Immature natural killer cell (primary cell): ENCODE results near the gene MARCO. TPM values are rescaled to one million over a fixed set of nuclear protein-coding genes. Genes with fewer than 3 reads are reported as not detected.

ENCODE experiments used
- DNase-seq, 3 donors: peaks; one replicate each; pipeline ENCODE4 v3.0.0; 2022; ENCODE audit warnings: mixed read lengths in 1 of 3
- H3K27ac Mint-ChIP-seq, 6 donors: one replicate each; pipeline ENCODE4 v1.8.0; 2020; ENCODE audit warnings: mixed read lengths in 6 of 6, mild to moderate bottlenecking in 5 of 6, inconsistent platforms in 4 of 6, moderate library complexity in 3 of 6
- H3K27me3 Mint-ChIP-seq, 3 donors: one replicate each; pipeline ENCODE4 v1.8.0; 2020 to 2021; ENCODE audit warnings: low read depth in 3 of 3, mild to moderate bottlenecking in 3 of 3, mixed read lengths in 3 of 3, moderate library complexity in 3 of 3, inconsistent platforms in 1 of 3
- H3K36me3 Mint-ChIP-seq, 3 donors: one replicate each; pipeline ENCODE4 v1.8.0; 2020; ENCODE audit warnings: mixed read lengths in 3 of 3, inconsistent platforms in 2 of 3, mild to moderate bottlenecking in 2 of 3
- H3K4me1 Mint-ChIP-seq, 2 donors: one replicate each; pipeline ENCODE4 v1.8.0; 2020; ENCODE audit warnings: inconsistent platforms in 2 of 2, mild to moderate bottlenecking in 2 of 2, mixed read lengths in 2 of 2, moderate library complexity in 1 of 2
- H3K4me3 Mint-ChIP-seq, 5 donors: one replicate each; pipeline ENCODE4 v1.8.0; 2020; ENCODE audit warnings: mild to moderate bottlenecking in 5 of 5, mixed read lengths in 5 of 5, inconsistent platforms in 3 of 5, moderate library complexity in 3 of 5
- H3K9me3 Mint-ChIP-seq, 6 donors: one replicate each; pipeline ENCODE4 v1.8.0; 2020; ENCODE audit warnings: mild to moderate bottlenecking in 6 of 6, mixed read lengths in 6 of 6, inconsistent platforms in 4 of 6, moderate library complexity in 3 of 6
- polyA plus RNA-seq, 3 donors: library from polyadenylated mRNA; unstranded; fragments of 300-500 nt; fragmentation: Illumina TruSeq; gene quantifications; one replicate each; pipeline ENCODE4 v1.2.3, GENCODE V29; 2021

The MARCO gene, protein sequence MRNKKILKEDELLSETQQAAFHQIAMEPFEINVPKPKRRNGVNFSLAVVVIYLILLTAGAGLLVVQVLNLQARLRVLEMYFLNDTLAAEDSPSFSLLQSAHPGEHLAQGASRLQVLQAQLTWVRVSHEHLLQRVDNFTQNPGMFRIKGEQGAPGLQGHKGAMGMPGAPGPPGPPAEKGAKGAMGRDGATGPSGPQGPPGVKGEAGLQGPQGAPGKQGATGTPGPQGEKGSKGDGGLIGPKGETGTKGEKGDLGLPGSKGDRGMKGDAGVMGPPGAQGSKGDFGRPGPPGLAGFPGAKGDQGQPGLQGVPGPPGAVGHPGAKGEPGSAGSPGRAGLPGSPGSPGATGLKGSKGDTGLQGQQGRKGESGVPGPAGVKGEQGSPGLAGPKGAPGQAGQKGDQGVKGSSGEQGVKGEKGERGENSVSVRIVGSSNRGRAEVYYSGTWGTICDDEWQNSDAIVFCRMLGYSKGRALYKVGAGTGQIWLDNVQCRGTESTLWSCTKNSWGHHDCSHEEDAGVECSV
- polyA plus RNA-seq: under 1 TPM in 1 of 3 donors, not detected in 2; 0.53 TPM

DNA sequence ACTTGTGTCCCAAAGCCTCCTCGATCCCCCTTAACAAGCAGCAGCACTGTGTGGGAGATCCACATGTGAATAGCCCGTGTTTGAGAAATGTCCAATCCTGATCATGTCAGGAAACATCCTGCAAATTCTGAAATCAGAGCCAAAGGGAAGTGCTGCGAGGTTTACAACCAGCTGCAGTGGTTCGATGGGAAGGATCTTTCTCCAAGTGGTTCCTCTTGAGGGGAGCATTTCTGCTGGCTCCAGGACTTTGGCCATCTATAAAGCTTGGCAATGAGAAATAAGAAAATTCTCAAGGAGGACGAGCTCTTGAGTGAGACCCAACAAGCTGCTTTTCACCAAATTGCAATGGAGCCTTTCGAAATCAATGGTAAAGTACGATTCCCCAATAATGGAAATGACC lies at the start of gene MARCO:
MARCO (plus strand) TSS at position 164 of the 400 bp plus-strand sequence; CDS start at position 271, 107 bp downstream.
- Mint-ChIP-seq H3K9me3 (peaks cover 0 to 3% (median 0%) of the 10 kb centered on the region in 6 donors), H3K27me3 (peaks cover 0 to 2% (median 2%) of the 10 kb centered on the region in 3 donors), H3K36me3 (no peaks in the 10 kb centered on the region)

DNA sequence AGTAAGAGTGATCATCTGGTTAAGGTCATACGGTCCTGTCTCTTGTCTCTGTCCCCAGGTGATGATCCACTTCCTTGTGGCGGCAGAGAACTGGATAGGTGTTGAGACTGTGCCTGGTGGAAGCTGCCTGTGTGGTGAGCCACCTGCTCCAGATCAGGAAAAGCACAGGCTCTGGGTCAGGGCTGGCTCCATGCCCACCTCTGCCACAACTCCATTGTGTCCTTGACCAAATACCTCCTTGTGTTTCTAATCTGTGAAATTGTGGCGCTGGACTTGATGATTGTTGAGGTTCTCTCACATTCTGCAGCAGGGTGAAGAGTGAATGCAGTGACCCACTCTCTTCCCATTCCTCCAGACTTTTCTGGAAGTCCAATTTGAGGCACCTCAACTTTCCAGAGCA lies 48.9 kb upstream of the MARCO start:
- H3K9me3 Mint-ChIP-seq: peaks cover 0 to 12% (median 8%) of the 10 kb centered on the region in 6 donors
- H3K4me3 Mint-ChIP-seq: no peak overlapping the region
- H3K4me1 Mint-ChIP-seq: no peaks in the 10 kb centered on the region
- peaks cover 0 to 6% (median 3%) of the 10 kb centered on the region in 3 donors for H3K36me3 Mint-ChIP-seq
- H3K27me3 Mint-ChIP-seq: peaks cover 2 to 7% (median 3%) of the 10 kb centered on the region in 3 donors
- H3K27ac Mint-ChIP-seq: no peak overlapping the region
- no peak for DNase-seq

More for the DNA sequence above, at the start of gene MARCO:
- Mint-ChIP-seq H3K27ac (no peak within 1 kb of the TSS), H3K4me3 (no peak within 1 kb of the TSS), H3K4me1 (no peaks in the 10 kb centered on the region)
- DNase-seq: no peak

DNA sequence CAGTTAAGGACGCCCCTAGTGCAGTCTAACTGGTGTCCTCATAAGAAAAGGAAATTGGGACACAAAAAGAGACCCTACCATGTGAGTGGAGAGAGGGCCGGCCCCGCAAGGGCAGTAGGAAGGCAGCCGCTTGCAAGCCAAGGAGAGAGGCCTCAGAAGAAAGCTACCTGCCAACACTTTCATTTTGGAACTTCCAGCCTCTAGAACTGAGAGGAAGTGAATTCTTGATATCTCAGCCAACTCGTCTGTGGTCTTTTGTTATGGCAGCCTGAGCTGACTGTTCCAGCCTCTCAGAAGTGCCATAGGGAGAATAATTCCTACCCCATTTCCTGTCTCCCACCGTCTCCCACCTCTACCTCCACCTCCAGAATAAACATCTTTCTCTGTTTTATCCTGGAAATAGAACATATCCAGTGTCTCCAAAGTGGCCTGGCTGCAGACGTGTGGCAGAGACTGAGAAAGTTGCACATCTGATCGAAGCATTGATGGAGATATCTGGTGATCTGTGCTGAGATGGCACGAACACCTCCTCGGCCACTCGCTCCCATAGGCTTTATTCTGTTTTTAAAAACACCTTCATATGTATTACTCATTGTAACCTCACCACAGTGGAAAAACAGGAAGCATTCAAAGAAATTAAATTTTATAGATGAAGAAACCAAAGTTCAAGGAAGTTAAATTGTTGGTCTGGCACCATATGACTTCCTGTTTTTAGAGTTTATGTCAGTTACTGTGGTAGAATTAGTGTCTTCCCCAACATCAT lies 39.5 kb upstream of the MARCO start:
- Mint-ChIP-seq H3K4me3 (no peak overlapping the region), H3K9me3 (peaks cover 0 to 4% (median 0%) of the 10 kb centered on the region in 6 donors), H3K27me3 (peaks cover 2 to 4% (median 2%) of the 10 kb centered on the region in 3 donors), H3K36me3 (no peaks in the 10 kb centered on the region), H3K4me1 (peaks cover 0 to 2% of the 10 kb centered on the region in 2 donors), H3K27ac (no peak overlapping the region)
- DNase-seq: no peak

DNA sequence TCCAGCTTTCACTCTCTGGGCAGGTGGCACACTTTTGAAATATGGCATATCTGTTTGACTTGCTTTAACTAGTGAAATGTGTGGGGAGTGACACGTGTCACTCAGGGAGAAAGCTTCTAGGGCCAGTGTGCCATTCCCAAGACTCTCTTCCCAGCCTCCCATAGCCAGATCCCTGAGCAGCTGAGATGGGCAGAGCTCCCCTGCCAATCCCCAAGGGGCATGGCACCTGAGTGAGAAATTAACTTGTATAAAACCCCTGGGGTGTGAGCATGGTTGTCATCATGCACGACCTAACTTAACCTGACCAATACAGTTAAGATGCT lies 39.0 kb upstream of the MARCO start:
- Mint-ChIP-seq H3K27me3 (peaks cover 2 to 4% (median 2%) of the 10 kb centered on the region in 3 donors), H3K27ac (no peak overlapping the region), H3K4me3 (no peak overlapping the region), H3K9me3 (peaks cover 0 to 4% (median 0%) of the 10 kb centered on the region in 6 donors), H3K36me3 (no peaks in the 10 kb centered on the region), H3K4me1 (peaks cover 0 to 2% of the 10 kb centered on the region in 2 donors)
- no peak for DNase-seq

DNA sequence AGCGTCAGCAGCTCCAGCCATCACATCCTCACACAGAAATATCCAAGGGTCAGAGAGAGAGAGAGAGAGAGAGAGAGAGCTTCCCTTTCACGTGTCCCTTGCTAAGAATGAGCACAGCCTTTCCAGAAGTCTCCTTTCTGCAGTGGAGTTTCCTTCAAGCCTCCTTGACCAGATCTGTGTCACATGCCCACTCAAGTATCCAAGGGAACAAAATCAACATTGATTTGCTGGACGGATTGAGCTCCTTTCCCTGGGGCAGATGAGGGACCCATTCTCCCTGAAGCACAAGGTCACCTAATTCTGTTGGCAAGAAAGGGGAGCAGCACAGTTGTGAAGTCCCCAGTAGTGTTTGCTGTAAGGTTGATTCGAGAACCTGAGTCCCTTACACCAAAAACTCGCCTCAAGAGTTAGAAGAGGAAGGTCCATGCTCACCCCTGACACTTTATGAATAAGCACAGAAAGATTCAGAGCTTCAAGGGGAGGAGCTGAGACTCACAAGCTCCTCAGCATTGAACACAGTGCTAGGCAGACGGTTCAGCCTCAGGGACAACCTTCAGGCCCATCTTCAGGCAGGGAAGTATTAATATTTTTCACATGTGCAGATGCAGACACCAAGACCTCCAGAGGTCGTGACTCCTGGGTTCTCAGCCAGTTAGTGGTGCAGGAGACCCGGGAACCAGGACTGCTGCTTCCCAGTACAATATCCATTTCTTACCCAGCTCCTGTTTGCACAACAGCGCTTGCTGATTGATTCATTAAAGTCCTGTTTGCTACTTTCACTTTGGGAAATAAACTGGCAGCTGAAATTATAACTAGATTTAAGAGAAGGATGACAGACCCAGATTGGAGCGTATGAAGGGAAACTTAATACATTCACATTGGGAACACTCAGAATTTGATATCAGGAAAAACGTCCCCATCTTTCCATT lies 38.2 kb upstream of the MARCO start:
- peaks cover 0 to 2% of the 10 kb centered on the region in 2 donors for H3K4me1 Mint-ChIP-seq

DNA sequence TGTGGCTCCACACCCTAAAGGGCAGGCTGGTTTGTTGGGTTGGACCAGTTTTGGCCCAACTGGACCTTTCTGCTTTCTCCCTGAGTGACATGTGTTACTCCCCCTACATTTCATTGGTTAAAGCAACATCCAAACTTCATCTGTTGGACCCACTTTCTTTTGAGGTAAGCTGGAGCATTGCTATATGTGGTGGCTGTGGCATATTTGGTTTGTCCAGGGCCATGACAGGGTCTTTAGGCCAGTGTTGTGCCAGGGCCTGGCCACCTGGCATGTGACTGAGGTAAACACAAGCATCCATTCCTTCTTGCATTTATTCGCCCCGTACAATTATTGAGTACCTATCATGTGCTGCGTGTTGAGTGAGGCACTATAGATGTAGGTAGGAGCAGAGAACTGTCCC lies 36.8 kb upstream of the MARCO start:
- DNase-seq: no peak
- H3K9me3 Mint-ChIP-seq: peaks cover 0 to 4% (median 0%) of the 10 kb centered on the region in 6 donors
- H3K36me3 Mint-ChIP-seq: no peaks in the 10 kb centered on the region
- peaks cover 2 to 4% (median 2%) of the 10 kb centered on the region in 3 donors for H3K27me3 Mint-ChIP-seq
- H3K27ac Mint-ChIP-seq: no peak overlapping the region
- no peak overlapping the region for H3K4me3 Mint-ChIP-seq
- H3K4me1 Mint-ChIP-seq: peaks cover 0 to 2% of the 10 kb centered on the region in 2 donors

More for the DNA sequence above, 38.2 kb upstream of the MARCO start:
- H3K27me3 Mint-ChIP-seq: peaks cover 2 to 4% (median 2%) of the 10 kb centered on the region in 3 donors
- no peaks in the 10 kb centered on the region for H3K36me3 Mint-ChIP-seq
- H3K9me3 Mint-ChIP-seq: peaks cover 0 to 4% (median 0%) of the 10 kb centered on the region in 6 donors
- H3K4me3 Mint-ChIP-seq: no peak overlapping the region
- DNase-seq: no peak
- no peak overlapping the region for H3K27ac Mint-ChIP-seq

DNA sequence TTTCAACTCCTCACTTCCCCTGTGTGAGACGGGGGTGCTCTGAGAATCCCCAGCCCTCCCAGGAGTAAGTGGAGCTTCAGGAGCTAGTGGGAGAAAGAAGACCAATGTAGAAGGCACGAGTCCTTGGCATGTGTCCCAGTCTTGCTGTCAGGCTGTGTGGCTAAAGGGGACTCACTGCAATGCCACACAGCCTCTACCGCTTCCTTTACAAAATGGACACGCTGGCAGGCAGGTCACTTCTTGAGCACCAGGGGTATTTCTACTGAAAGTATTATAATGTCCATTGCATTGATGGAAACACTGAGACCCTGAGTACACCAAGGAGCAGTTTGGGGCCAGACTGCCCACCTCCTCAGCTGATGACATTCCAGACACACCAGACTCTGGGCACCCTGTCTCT lies 35.8 kb upstream of the MARCO start:
- H3K36me3 Mint-ChIP-seq: no peaks in the 10 kb centered on the region

DNA sequence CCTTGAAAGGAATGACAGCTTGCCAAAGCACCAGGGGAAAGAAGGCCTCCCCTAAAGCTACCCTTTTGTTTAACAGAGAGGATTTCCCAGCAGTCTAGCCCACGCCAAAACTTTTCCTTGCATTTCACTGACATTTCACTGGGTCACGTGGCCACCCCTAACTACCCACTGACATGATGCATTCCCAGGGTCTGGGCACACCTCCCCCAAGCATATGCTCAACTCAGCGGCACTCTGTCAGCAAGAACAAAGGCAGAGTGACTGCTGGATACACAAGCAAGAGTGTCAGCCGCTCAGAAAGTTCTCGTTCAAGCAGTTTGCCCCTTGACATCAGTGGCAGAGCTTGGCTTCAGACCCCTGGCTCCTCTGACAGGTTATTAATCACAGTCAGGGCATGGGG lies 34.2 kb upstream of the MARCO start:
- peaks cover 0 to 2% of the 10 kb centered on the region in 2 donors for H3K4me1 Mint-ChIP-seq
- H3K36me3 Mint-ChIP-seq: no peaks in the 10 kb centered on the region
- no peak overlapping the region for H3K27ac Mint-ChIP-seq
- H3K4me3 Mint-ChIP-seq: no peak overlapping the region
- DNase-seq: no peak
- H3K9me3 Mint-ChIP-seq: no peaks in the 10 kb centered on the region
- peaks cover 0 to 5% (median 2%) of the 10 kb centered on the region in 3 donors for H3K27me3 Mint-ChIP-seq

More for the DNA sequence above, 35.8 kb upstream of the MARCO start:
- Mint-ChIP-seq H3K27ac (no peak overlapping the region), H3K9me3 (peaks cover 0 to 4% (median 0%) of the 10 kb centered on the region in 6 donors), H3K27me3 (peaks cover 2 to 4% (median 4%) of the 10 kb centered on the region in 3 donors), H3K4me1 (peaks cover 0 to 2% of the 10 kb centered on the region in 2 donors), H3K4me3 (no peak overlapping the region)
- DNase-seq: no peak

DNA sequence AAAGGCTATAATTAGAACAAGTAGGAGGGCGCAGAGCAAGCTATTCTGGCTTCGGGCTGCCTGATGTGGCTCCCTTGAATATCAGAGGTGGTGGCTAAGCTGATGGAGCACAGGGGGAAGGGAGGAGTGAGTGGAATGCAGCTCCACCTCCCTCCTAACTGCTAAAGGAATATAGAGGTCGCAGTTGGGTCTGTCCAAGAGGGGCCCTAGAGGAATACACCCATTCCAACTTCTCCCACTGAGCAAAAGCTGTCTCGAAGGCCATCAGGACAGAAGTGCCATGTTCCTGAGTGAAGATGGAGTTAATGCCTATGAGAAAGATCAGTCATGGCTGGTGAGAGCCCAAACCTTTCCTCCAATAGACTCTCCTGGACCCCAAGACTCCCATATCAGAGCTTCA lies 32.8 kb upstream of the MARCO start:
- Mint-ChIP-seq H3K36me3 (no peaks in the 10 kb centered on the region), H3K4me3 (no peak overlapping the region), H3K27me3 (peaks cover 2 to 9% (median 2%) of the 10 kb centered on the region in 3 donors), H3K9me3 (no peaks in the 10 kb centered on the region), H3K4me1 (no peaks in the 10 kb centered on the region), H3K27ac (no peak overlapping the region)
- DNase-seq: no peak

DNA sequence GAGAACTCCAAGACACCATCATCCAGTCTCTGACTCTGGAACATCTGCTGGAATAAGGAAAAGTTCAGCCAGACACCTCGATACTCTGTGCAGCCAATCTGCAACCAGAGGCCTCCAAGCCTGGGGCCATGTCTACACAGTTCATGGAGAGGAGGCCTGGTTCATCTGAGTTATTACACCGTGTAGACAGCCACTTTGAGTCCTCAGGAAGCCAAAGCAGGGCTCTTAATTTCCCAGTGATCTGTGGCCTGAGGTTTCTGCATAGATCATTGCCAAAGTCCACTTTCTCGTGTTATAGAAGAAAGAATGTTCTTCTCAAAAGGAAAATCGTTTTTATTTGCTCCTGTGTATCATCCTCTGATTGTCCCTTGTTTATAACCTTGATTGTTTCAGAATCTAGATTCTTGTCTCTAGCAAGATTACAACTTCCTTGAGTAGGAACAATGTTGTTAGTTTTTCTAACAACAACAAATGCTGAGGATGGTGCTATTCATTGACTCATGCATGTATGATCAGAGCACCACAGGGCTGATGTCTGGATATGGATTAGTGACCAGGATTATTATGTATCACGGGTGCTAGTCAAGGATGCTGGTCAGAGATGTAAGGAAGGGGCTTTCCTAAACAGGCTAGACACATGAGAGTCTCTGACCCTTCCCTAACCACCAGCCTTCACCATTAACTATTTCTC lies 30.7 kb upstream of the MARCO start:
- Mint-ChIP-seq H3K4me3 (no peak overlapping the region), H3K4me1 (no peaks in the 10 kb centered on the region), H3K36me3 (no peaks in the 10 kb centered on the region), H3K27ac (no peak overlapping the region), H3K27me3 (peaks cover 0 to 7% (median 2%) of the 10 kb centered on the region in 3 donors), H3K9me3 (no peaks in the 10 kb centered on the region)
- no peak for DNase-seq

DNA sequence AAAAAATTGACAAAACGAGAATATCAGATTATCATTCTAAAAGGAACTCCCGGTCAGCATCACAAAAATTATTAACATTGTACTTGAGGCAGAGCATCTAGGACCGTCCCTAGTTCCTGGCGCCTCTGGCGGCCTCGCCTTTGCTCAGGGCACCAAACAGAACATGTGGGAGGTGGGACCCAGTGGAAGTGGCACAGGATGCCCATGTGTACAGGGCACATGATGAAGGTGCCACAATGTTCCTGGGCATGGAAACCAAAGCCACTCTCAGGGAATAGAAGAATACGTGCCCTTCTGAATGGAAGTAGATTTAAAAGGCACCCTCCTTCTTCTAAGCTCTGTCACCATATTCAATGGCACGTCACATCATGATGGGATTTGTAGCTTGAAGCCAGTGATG lies 30.1 kb upstream of the MARCO start:
- DNase-seq: no peak
- H3K9me3 Mint-ChIP-seq: no peaks in the 10 kb centered on the region

DNA sequence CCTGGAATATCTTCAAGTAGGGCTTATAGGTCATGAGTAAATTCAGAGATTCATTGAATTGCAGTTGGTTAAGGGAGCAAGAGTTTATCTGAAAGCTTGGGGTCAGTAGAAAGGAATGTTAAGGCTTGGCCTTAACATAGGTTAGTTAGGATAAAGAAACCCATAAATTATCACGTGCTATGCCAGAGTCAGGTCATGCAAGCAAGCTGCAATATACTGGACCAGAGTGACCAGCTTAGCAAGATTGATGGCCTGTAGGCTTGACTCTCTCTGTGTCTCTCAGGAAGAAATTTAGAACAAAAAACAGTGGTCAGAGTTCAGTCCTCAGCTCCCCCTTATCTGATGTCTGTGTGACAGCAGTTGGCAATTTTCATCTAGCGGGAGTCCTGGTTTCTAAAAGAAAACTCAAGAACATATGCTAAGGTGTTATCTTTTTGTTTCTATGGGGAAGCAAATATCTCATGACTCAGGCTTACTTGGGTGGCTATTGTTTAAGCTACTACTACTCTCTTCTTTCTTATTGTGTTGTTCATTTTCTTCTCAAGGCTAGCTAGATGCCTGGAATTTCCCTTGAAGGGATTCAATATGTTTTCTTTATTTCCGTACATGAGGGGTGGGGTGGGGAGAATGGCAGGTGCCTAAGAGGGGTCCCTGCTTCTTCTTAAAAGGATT lies 28.7 kb upstream of the MARCO start:
- Mint-ChIP-seq H3K4me1 (no peaks in the 10 kb centered on the region), H3K27me3 (peaks cover 0 to 7% (median 2%) of the 10 kb centered on the region in 3 donors), H3K4me3 (no peak overlapping the region), H3K9me3 (peaks cover 0 to 6% (median 0%) of the 10 kb centered on the region in 6 donors), H3K36me3 (no peaks in the 10 kb centered on the region), H3K27ac (no peak overlapping the region)
- DNase-seq: no peak

More for the DNA sequence above, 30.1 kb upstream of the MARCO start:
- H3K4me1 Mint-ChIP-seq: no peaks in the 10 kb centered on the region
- peaks cover 0 to 7% (median 2%) of the 10 kb centered on the region in 3 donors for H3K27me3 Mint-ChIP-seq
- no peak overlapping the region for H3K27ac Mint-ChIP-seq
- no peak overlapping the region for H3K4me3 Mint-ChIP-seq
- H3K36me3 Mint-ChIP-seq: no peaks in the 10 kb centered on the region
